HepG2 (cell line): Measurements from ENCODE around the gene ATG9A. TPM values are rescaled to one million over a fixed set of nuclear protein-coding genes. Genes with fewer than 3 reads are reported as not detected.

Experiments
- ATAC-seq: fragments of 200-7000 bp; cut with Tn5 transposase; 3 replicates; pipeline ENCODE4 v1.9.1; 2020; ENCODE audit warnings: mild to moderate bottlenecking, moderate library complexity
- BruUV-seq: library from RNA; stranded (reverse); fragments of 400-500 nt; replicated peaks from 2 replicates; lab custom pipeline; 2021; lab: Mats Ljungman, UMichigan
- CTCF ChIA-PET: fragments of 300-600 bp; formaldehyde crosslinking; extraction: SDS; loops from one replicate; lab custom pipeline; 2021; ENCODE audit warnings: low total read pairs, inconsistent platforms, low intra/inter-chr PET ratio; lab: Yijun Ruan, JAX
- POLR2A ChIA-PET: fragments of 350-600 bp; sonication (Branson Sonifier 250); formaldehyde crosslinking; loops from one replicate; lab custom pipeline; 2020; ENCODE audit warnings: antibody characterized with exemption, inconsistent platforms; lab: Yijun Ruan, JAX
- DNase-seq: peaks from one replicate; pipeline ENCODE4 v3.0.0-alpha.2; 2015; ENCODE audit warnings: low spot score
- FAIRE-seq: peaks from 3 replicates; lab custom pipeline; 2011; peaks lifted over from hg19 to GRCh38; lab: Jason Lieb, UNC
- H2AFZ ChIP-seq: one replicate; pipeline ENCODE4 v1.6.1; 2011; ENCODE audit warnings: low read length, inconsistent platforms
- H3K27ac ChIP-seq: fragments of 300-600 bp; 3 replicates; pipeline ENCODE4 v1.8.0; 2011; ENCODE audit warnings: mixed run types, mild to moderate bottlenecking, mixed read lengths, low read length, inconsistent platforms; ENCODE audit not compliant: insufficient read depth; ENCODE audit errors: extremely low read length
- H3K27me3 ChIP-seq, 2 experiments: fragments of 200-600 bp in 1 of 2; 2 replicates in 1 of 2; 3 replicates in 1 of 2; pipeline versions ENCODE4 v1.6.0 to v1.8.0; 2011; ENCODE audit warnings: low read length in 2 of 2, mild to moderate bottlenecking in 2 of 2, moderate library complexity in 2 of 2, inconsistent platforms in 1 of 2; ENCODE audit not compliant: insufficient read depth in 2 of 2, control insufficient read depth in 1 of 2
- H3K36me3 ChIP-seq, 2 experiments: fragments of 200-600 bp in 1 of 2; replicated peaks in 1 of 2; 2 replicates in 1 of 2; 3 replicates in 1 of 2; pipeline versions ENCODE4 v1.5.1 to v1.8.0; 2011; ENCODE audit warnings: low read length in 2 of 2, inconsistent platforms in 1 of 2; ENCODE audit not compliant: insufficient read depth in 2 of 2, control insufficient read depth in 1 of 2
- H3K4me1 ChIP-seq: 2 replicates; pipeline ENCODE4 v1.5.1; 2012; ENCODE audit warnings: low read length, inconsistent platforms; ENCODE audit not compliant: insufficient read depth
- H3K4me2 ChIP-seq: 2 replicates; pipeline ENCODE4 v1.6.0; 2011; ENCODE audit warnings: low read depth, low read length, inconsistent platforms
- H3K4me3 ChIP-seq, 3 experiments: fragments of 200-600 bp in 1 of 3; sonication (generic), shearing (Covaris generic) in 1 of 3; replicated peaks in 1 of 3; 2 replicates each; pipeline ENCODE4 v1.5.1; 2011 to 2016; ENCODE audit warnings: low read length in 3 of 3, inconsistent platforms in 2 of 3, low read depth in 2 of 3, mild to moderate bottlenecking in 2 of 3, control low read depth in 1 of 3, mixed read lengths in 1 of 3; ENCODE audit not compliant: insufficient read depth in 1 of 3
- H3K79me2 ChIP-seq: one replicate; pipeline ENCODE4 v1.6.1; 2011; ENCODE audit warnings: low read length, inconsistent platforms; ENCODE audit not compliant: insufficient read depth
- H3K9ac ChIP-seq: 2 replicates; pipeline ENCODE4 v1.6.0; 2011; ENCODE audit warnings: mild to moderate bottlenecking, low read depth, low read length, inconsistent platforms; ENCODE audit not compliant: insufficient read depth
- H3K9me3 ChIP-seq: 2 replicates; pipeline ENCODE4 v1.5.1; 2012; ENCODE audit warnings: mild to moderate bottlenecking, low read length
- H4K20me1 ChIP-seq: 2 replicates; pipeline ENCODE4 v1.6.0; 2011; ENCODE audit warnings: inconsistent platforms, mild to moderate bottlenecking, low read length, moderate library complexity; ENCODE audit not compliant: insufficient read depth
- AGO2 ChIP-seq: fragments of 200-400 bp; formaldehyde crosslinking; optimal IDR thresholded peaks from 2 replicates; pipeline ENCODE3; 2017; ENCODE audit warnings: mild to moderate bottlenecking, low read depth, low read length, moderate library complexity
- GABPA ChIP-seq, 2 experiments: IDR thresholded peaks; 2 replicates each; pipeline ENCODE4 v1.6.1; 2011 to 2016; ENCODE audit warnings: low read depth in 2 of 2, low read length in 1 of 2, missing biosample characterization in 1 of 2, missing genetic modification characterization in 1 of 2
- PBX2 ChIP-seq: IDR thresholded peaks from 2 replicates; pipeline ENCODE4 v1.6.1; 2016; ENCODE audit warnings: control low read depth
- PRPF4 ChIP-seq: fragments of 200-400 bp; formaldehyde crosslinking; IDR thresholded peaks from 2 replicates; pipeline ENCODE4 v1.6.1; 2016; ENCODE audit warnings: low read length, low read depth; ENCODE audit not compliant: poor library complexity, severe bottlenecking
- RBFOX2 ChIP-seq: fragments of 200-400 bp; formaldehyde crosslinking; IDR thresholded peaks from 2 replicates; pipeline ENCODE4 v1.6.1; 2017; ENCODE audit warnings: low read depth, mild to moderate bottlenecking, low read length
- TAF1 ChIP-seq: sonication (generic); formaldehyde crosslinking; IDR thresholded peaks from 2 replicates; pipeline ENCODE4 v1.4.0; 2020; ENCODE audit warnings: missing genetic modification reagents
- THYN1 ChIP-seq: sonication (generic); formaldehyde crosslinking; IDR thresholded peaks from 2 replicates; pipeline ENCODE4 v1.8.1; 2023; ENCODE audit warnings: low read depth, mild to moderate bottlenecking, moderate library complexity, missing genetic modification reagents, borderline replicate concordance
- WIZ ChIP-seq: sonication (generic); formaldehyde crosslinking; IDR thresholded peaks from 2 replicates; pipeline ENCODE4 v1.5.1; 2020; ENCODE audit warnings: mild to moderate bottlenecking, missing genetic modification reagents
- ZMAT3 ChIP-seq: sonication (generic); formaldehyde crosslinking; conservative IDR thresholded peaks from 2 replicates; pipeline ENCODE4 v1.7.0; 2021; ENCODE audit warnings: missing genetic modification reagents
- ZNF597 ChIP-seq: sonication (generic); formaldehyde crosslinking; IDR thresholded peaks from 2 replicates; pipeline ENCODE4 v1.5.0; 2020; ENCODE audit warnings: missing genetic modification reagents
- ZNF687 ChIP-seq: sonication (generic); formaldehyde crosslinking; IDR thresholded peaks from 2 replicates; pipeline ENCODE4 v1.5.1; 2020; ENCODE audit warnings: mild to moderate bottlenecking, missing genetic modification reagents, moderate library complexity
- ZNF713 ChIP-seq: sonication (generic); formaldehyde crosslinking; IDR thresholded peaks from 2 replicates; pipeline ENCODE4 v1.4.0; 2020; ENCODE audit warnings: mild to moderate bottlenecking, missing genetic modification reagents
- ZNF761 ChIP-seq: sonication (generic); formaldehyde crosslinking; conservative IDR thresholded peaks from 2 replicates; pipeline ENCODE4 v1.4.0; 2020; ENCODE audit warnings: mild to moderate bottlenecking, missing genetic modification reagents
- ZNF839 ChIP-seq: sonication (generic); formaldehyde crosslinking; IDR thresholded peaks from 2 replicates; pipeline ENCODE4 v1.4.0; 2020; ENCODE audit warnings: missing genetic modification reagents, mild to moderate bottlenecking, borderline replicate concordance
- WGBS: methylation state at CpG from one replicate; pipeline ENCODE4 v1.1.6; 2017; ENCODE audit warnings: low lambda C conversion rate; 5-methylcytosine and 5-hydroxymethylcytosine counted together
- in situ Hi-C: cut with HindIII; loops from 2 replicates; pipeline ENCODE4 v1.10.0; 2017; ENCODE audit warnings: low pct_unique_long_range_greater_than_20kb; ENCODE audit not compliant: extremely low pct_ligation_motif_present
- intact Hi-C: fragments of 100-400 bp; cut with micrococcal nuclease; formaldehyde crosslinking; loops from one replicate; pipeline ENCODE4 v1.10.0; 2022; ENCODE audit not compliant: unreplicated experiment
- polyA plus RNA-seq, 8 experiments: library from polyadenylated mRNA; depleted of rRNA in 3 of 8; stranded (reverse) in 7 of 8; unstranded in 1 of 8; fragments of >200 nt; fragmentation: Illumina TruSeq in 4 of 8; extraction: Trizol in 4 of 8; gene quantifications; 2 replicates each; pipeline versions ENCODE4 v1.2.1 to v1.2.3, GENCODE V29; 2011 to 2016; ENCODE audit warnings: low read depth in 4 of 8, missing spikeins in 1 of 8, mixed read lengths in 1 of 8; ENCODE audit not compliant: insufficient read depth in 1 of 8
- total RNA-seq, 5 experiments: library from RNA; depleted of rRNA; stranded (reverse); fragments of >200 nt; fragmentation: Illumina TruSeq; extraction: Trizol; gene quantifications; 2 replicates each; pipeline ENCODE4 v1.2.3, GENCODE V29; 2016; ENCODE audit warnings: low read depth in 1 of 5

ATG9A gene
- total and polyA plus RNA-seq, 2 of the 13 experiments (the other 11 are each of a cell fraction or from before 2014, with no cell fraction given), result 35.0 to 131 TPM

- TF ChIP-seq PBX2 (no peak), THYN1 (CRISPR knock-in tag) (no peak), ZNF687 (CRISPR knock-in tag) (peak; percentile 36)
Measured at GRCh38 chr2:219223831-219224610, 5.4 kb downstream of the ATG9A start (continued).

- DNase-seq (no peak), ATAC-seq (no peak), FAIRE-seq (no peak)
- Histone ChIP-seq H3K9me3 (no peaks in the 10 kb centered on the region), H3K9ac (no peak overlapping the region), H3K4me3 (no peak overlapping the region), H3K36me3 (peaks cover 39 to 63% of the 10 kb centered on the region in 2 experiments), H2AFZ (no peak overlapping the region), H4K20me1 (no peaks in the 10 kb centered on the region), H3K27me3 (no peaks in the 10 kb centered on the region), H3K79me2 (peaks cover 9% of the 10 kb centered on the region), H3K4me2 (no peak overlapping the region), H3K27ac (no peak overlapping the region), H3K4me1 (peaks cover 14% of the 10 kb centered on the region)
- intact Hi-C loops (no loop called here), in situ Hi-C loops (no loop called here)
- ChIA-PET POLR2A (interaction anchor here (1.7 kb wide), 1 partner anchor 14 kb away, joined by 8 read pairs; the partner anchor contains the start of gene ZFAND2B), CTCF (no interaction called here)
- BruUV-seq, result no TSS peak
- no peak for TF ChIP-seq WIZ
- no peak for TF ChIP-seq GABPA (IDR thresholded peaks at IDR 0.05; ENCODE audit: low read depth, low read length)
- TF ChIP-seq GABPA (CRISPR knock-in tag; IDR thresholded peaks at IDR 0.05; ENCODE audit: low read depth), result no peak
- TF ChIP-seq ZNF597 (CRISPR knock-in tag), result no peak
- no peak for TF ChIP-seq ZNF761
- no peak for TF ChIP-seq TAF1 (CRISPR knock-in tag)
- peak; percentile 61 for TF ChIP-seq RBFOX2
- no peak for TF ChIP-seq ZNF713 (CRISPR knock-in tag)
- no peak for TF ChIP-seq PRPF4
- TF ChIP-seq AGO2, result peak; percentile 34
- TF ChIP-seq ZMAT3 (CRISPR knock-in tag), result no peak
- TF ChIP-seq ZNF839, result no peak
- 95% methylated on average over 16 of the region's 16 CpGs for WGBS
Measured at GRCh38 chr2:219221957-219222518, 7.4 kb downstream of the ATG9A start.
